GM19452 (cell line): ENCODE data around the gene SLC13A3.

ENCODE experiments used
- ATAC-seq: cut with Tn5 transposase; IDR thresholded peaks from one replicate; pipeline ENCODE4 v1.9.1; 2021; ENCODE audit not compliant: unreplicated experiment

SLC13A3 gene

GRCh38 chr20:46657618-46658017, 6.4 kb upstream of the SLC13A3 start:
- ATAC-seq = no peak

GRCh38 chr20:46657137-46657536, 5.9 kb upstream of the SLC13A3 start:
- ATAC-seq = no peak

- ATAC-seq = no peak
Measured at GRCh38 chr20:46652699-46653098, 1.4 kb upstream of the SLC13A3 start.

- no peak for ATAC-seq
Measured at GRCh38 chr20:46650575-46651090, 626 bp downstream of the SLC13A3 start.

- ATAC-seq = no peak
Measured at GRCh38 chr20:46649965-46650542, 1.2 kb downstream of the SLC13A3 start.

GRCh38 chr20:46649650-46649949, 1.7 kb downstream of the SLC13A3 start:
- ATAC-seq = no peak

- ATAC-seq = no peak
Measured at GRCh38 chr20:46648903-46649649, 2.2 kb downstream of the SLC13A3 start.

GRCh38 chr20:46647469-46647868, 3.8 kb downstream of the SLC13A3 start:
- no peak for ATAC-seq

GRCh38 chr20:46646659-46647380, 4.4 kb downstream of the SLC13A3 start:
- ATAC-seq = no peak

- ATAC-seq = no peak
Measured at GRCh38 chr20:46646122-46646521, 5.1 kb downstream of the SLC13A3 start.

GRCh38 chr20:46644733-46645132, 6.5 kb downstream of the SLC13A3 start:
- no peak for ATAC-seq

- ATAC-seq = no peak
Measured at GRCh38 chr20:46644160-46644559, 7.1 kb downstream of the SLC13A3 start.

- no peak for ATAC-seq
Measured at GRCh38 chr20:46642969-46643343, 8.3 kb downstream of the SLC13A3 start.

- no peak for ATAC-seq
Measured at GRCh38 chr20:46642265-46642968, 8.8 kb downstream of the SLC13A3 start.

- no peak for ATAC-seq
Measured at GRCh38 chr20:46641424-46641823, 9.8 kb downstream of the SLC13A3 start.

- ATAC-seq = no peak
Measured at GRCh38 chr20:46640536-46641311, 10.5 kb downstream of the SLC13A3 start.

- no peak for ATAC-seq
Measured at GRCh38 chr20:46640044-46640443, 11.2 kb downstream of the SLC13A3 start.

- no peak for ATAC-seq
Measured at GRCh38 chr20:46639587-46639986, 11.7 kb downstream of the SLC13A3 start.

- no peak for ATAC-seq
Measured at GRCh38 chr20:46638898-46639274, 12.4 kb downstream of the SLC13A3 start.

GRCh38 chr20:46638134-46638897, 12.9 kb downstream of the SLC13A3 start:
- no peak for ATAC-seq
